Cerebellar nuclear complex (tissue), 1 donor: ENCODE results near the gene RFC5.
"Not testable (repeated sequence)": the region's sequence is repeated elsewhere in the genome, so short reads cannot be mapped to it uniquely, and the experiment has no call there.

ENCODE experiments used
- DNase-seq, 2 experiments: peaks; one replicate each; lab custom pipeline; 2025; lab: John Stamatoyannopoulos, UW

The RFC5 gene

GRCh38 chr12:118016424-118017264 is at the start of gene RFC5:
TSS of gene RFC5 (plus strand) at chr12:118016703. CDS start at chr12:118016828, 125 bp downstream.
- peak; percentile 49 to 65 for DNase-seq

GRCh38 chr12:117967043-117967442 is 49.5 kb upstream of the RFC5 start:
- no peak for DNase-seq

- peak in 1 of 2 experiments; percentile 6 for DNase-seq
Observed at GRCh38 chr12:117967512-117967911, 49.0 kb upstream of the RFC5 start.

- DNase-seq = no peak
Observed at GRCh38 chr12:117968151-117968789, 48.2 kb upstream of the RFC5 start.

GRCh38 chr12:117968826-117969659 is 47.5 kb upstream of the RFC5 start, which contains the start of gene KSR2:
TSS of gene KSR2 (minus strand) at chr12:117968990. CDS start at chr12:117968255, 735 bp downstream.
- DNase-seq = peak in 1 of 2 experiments; percentile 57

GRCh38 chr12:117970334-117970733 is 46.2 kb upstream of the RFC5 start:
- DNase-seq = no peak

GRCh38 chr12:117972301-117972700 is 44.2 kb upstream of the RFC5 start:
- DNase-seq = no peak

GRCh38 chr12:117975006-117975405 is 41.5 kb upstream of the RFC5 start:
- DNase-seq = no peak

- no peak for DNase-seq
Observed at GRCh38 chr12:117977373-117977772, 39.1 kb upstream of the RFC5 start.

- DNase-seq = no peak
Observed at GRCh38 chr12:117980616-117981015, 35.9 kb upstream of the RFC5 start.

GRCh38 chr12:117981267-117981666 is 35.2 kb upstream of the RFC5 start:
- no peak for DNase-seq

- DNase-seq = no peak
Observed at GRCh38 chr12:117985182-117985581, 31.3 kb upstream of the RFC5 start.

- DNase-seq = no peak
Observed at GRCh38 chr12:117986705-117987469, 29.6 kb upstream of the RFC5 start.

GRCh38 chr12:117994551-117995438 is 21.7 kb upstream of the RFC5 start:
- DNase-seq = no peak

- DNase-seq = no peak
Observed at GRCh38 chr12:117998719-117999118, 17.8 kb upstream of the RFC5 start.

GRCh38 chr12:117999806-118000205 is 16.7 kb upstream of the RFC5 start:
- DNase-seq = not testable (repeated sequence)

GRCh38 chr12:118010903-118011302 is 5.6 kb upstream of the RFC5 start:
- no peak for DNase-seq

GRCh38 chr12:118011377-118011776 is 5.1 kb upstream of the RFC5 start:
- DNase-seq = no peak

GRCh38 chr12:118011961-118012360 is 4.5 kb upstream of the RFC5 start:
- DNase-seq = no peak

GRCh38 chr12:118013283-118013682 is 3.2 kb upstream of the RFC5 start:
- DNase-seq = no peak
